IPS DF 4.7 (cell line): ENCODE results near the gene PLIN3.
"Not testable (repeated sequence)": the region's sequence is repeated elsewhere in the genome, so short reads cannot be mapped to it uniquely, and the experiment has no call there.

Experiments
- DNase-seq: peaks from one replicate; pipeline ENCODE4 v3.0.0-alpha.2; 2013; ENCODE audit warnings: low spot score; ENCODE audit errors: extremely low read depth

PLIN3 gene

GRCh38 chr19:4849019-4849418, 18.4 kb downstream of the PLIN3 start:
- no peak for DNase-seq

- DNase-seq = no peak
These were observed 20.1 kb downstream of the PLIN3 start for GRCh38 chr19:4847190-4847973.

- DNase-seq = not testable (repeated sequence)
These were observed 21.5 kb downstream of the PLIN3 start for GRCh38 chr19:4845975-4846374.

- DNase-seq = no peak
These were observed 22.9 kb downstream of the PLIN3 start for GRCh38 chr19:4844348-4845179.

GRCh38 chr19:4843647-4843965, 23.9 kb downstream of the PLIN3 start:
- no peak for DNase-seq

GRCh38 chr19:4839192-4839591, 28.3 kb downstream of the PLIN3 start:
- no peak for DNase-seq

- no peak for DNase-seq
These were observed 34.7 kb downstream of the PLIN3 start for GRCh38 chr19:4832776-4833175.

- not testable (repeated sequence) for DNase-seq
These were observed 35.5 kb downstream of the PLIN3 start for GRCh38 chr19:4831979-4832340.

- DNase-seq = no peak
These were observed 36.0 kb downstream of the PLIN3 start, which contains the start of gene TICAM1 for GRCh38 chr19:4831304-4831978. TICAM1 (minus strand) TSS chr19:4831712; CDS start chr19:4818377, 13,335 bp downstream.

GRCh38 chr19:4830768-4831265, 36.6 kb downstream of the PLIN3 start:
- no peak for DNase-seq

- no peak for DNase-seq
These were observed 37.1 kb downstream of the PLIN3 start for GRCh38 chr19:4830332-4830731.

GRCh38 chr19:4829001-4829712, 38.3 kb downstream of the PLIN3 start:
- DNase-seq = no peak

- no peak for DNase-seq
These were observed 43.9 kb downstream of the PLIN3 start for GRCh38 chr19:4823577-4823976.

- DNase-seq = not testable (repeated sequence)
These were observed 45.1 kb downstream of the PLIN3 start for GRCh38 chr19:4822354-4822753.

GRCh38 chr19:4821265-4821664, 46.2 kb downstream of the PLIN3 start:
- no peak for DNase-seq

GRCh38 chr19:4817467-4818277, 49.8 kb downstream of the PLIN3 start:
- no peak for DNase-seq

- DNase-seq = no peak
These were observed 50.6 kb downstream of the PLIN3 start for GRCh38 chr19:4816950-4817278.

GRCh38 chr19:4816202-4816949, 51.1 kb downstream of the PLIN3 start:
- DNase-seq = no peak

GRCh38 chr19:4815426-4816201, 51.9 kb downstream of the PLIN3 start:
- DNase-seq = peak; percentile 79
